HT1080 (cell line): Measurements from ENCODE around the gene EFCAB10. TPM values are rescaled to one million over a fixed set of nuclear protein-coding genes. Genes with fewer than 3 reads are reported as not detected.
"Not testable (repeated sequence)": the region's sequence is repeated elsewhere in the genome, so short reads cannot be mapped to it uniquely, and the experiment has no call there.

Experiments used
- DNase-seq: peaks from one replicate; pipeline ENCODE4 v3.0.0-alpha.2; 2015; ENCODE audit warnings: low read depth
- total RNA-seq: library from RNA; depleted of rRNA; stranded (reverse); fragments of >200 nt; shearing (Covaris generic); gene quantifications from 2 replicates; pipeline ENCODE4 v1.2.3, GENCODE V29; 2014; rRNA removed

The EFCAB10 gene
- total RNA-seq, 1 experiment from 2014 or later: not detected

GRCh38 chr7:105531792-105532671 is 49.3 kb downstream of the EFCAB10 start, which contains the start of gene RINT1:
Gene RINT1 (plus strand): TSS chr7:105532201. CDS start chr7:105532316, 115 bp downstream.
- DNase-seq: peak; percentile 90

- no peak for DNase-seq
These were observed 50.7 kb downstream of the EFCAB10 start for GRCh38 chr7:105530546-105530945.

GRCh38 chr7:105530126-105530525 is 51.2 kb downstream of the EFCAB10 start:
- DNase-seq: no peak

GRCh38 chr7:105527737-105528136 is 53.6 kb downstream of the EFCAB10 start:
- DNase-seq: not testable (repeated sequence)

GRCh38 chr7:105524840-105525239 is 56.5 kb downstream of the EFCAB10 start:
- no peak for DNase-seq

GRCh38 chr7:105524423-105524822 is 56.9 kb downstream of the EFCAB10 start:
- DNase-seq: not testable (repeated sequence)

GRCh38 chr7:105521717-105522463 is 59.4 kb downstream of the EFCAB10 start, which contains the start of gene PUS7:
Gene PUS7 (minus strand): TSS chr7:105522271. CDS start chr7:105508512, 13,759 bp downstream.
- DNase-seq: peak; percentile 80

GRCh38 chr7:105521027-105521716 is 60.1 kb downstream of the EFCAB10 start:
- peak; percentile 40 for DNase-seq

- DNase-seq: not testable (repeated sequence)
These were observed 60.7 kb downstream of the EFCAB10 start for GRCh38 chr7:105520620-105521019.

- DNase-seq: no peak
These were observed 61.9 kb downstream of the EFCAB10 start for GRCh38 chr7:105519353-105519752.

GRCh38 chr7:105515610-105516009 is 65.7 kb downstream of the EFCAB10 start:
- not testable (repeated sequence) for DNase-seq

Other genes with a start within 250 kb of the EFCAB10 start
- gene SRPK2, start 192.6 kb downstream of the EFCAB10 start, total RNA-seq: 28.2 and 32.0 TPM in 2 replicates
- 25.8 and 29.7 TPM in 2 replicates for gene PUS7, start 59.2 kb downstream of the EFCAB10 start, total RNA-seq
- 14.1 and 15.9 TPM in 2 replicates for gene RINT1, start 49.3 kb downstream of the EFCAB10 start, total RNA-seq